ENCODE measurements around the gene USP49.
"Not testable (repeated sequence)": the region's sequence is repeated elsewhere in the genome, so short reads cannot be mapped to it uniquely, and the experiment has no call there.

USP49 gene

DNA sequence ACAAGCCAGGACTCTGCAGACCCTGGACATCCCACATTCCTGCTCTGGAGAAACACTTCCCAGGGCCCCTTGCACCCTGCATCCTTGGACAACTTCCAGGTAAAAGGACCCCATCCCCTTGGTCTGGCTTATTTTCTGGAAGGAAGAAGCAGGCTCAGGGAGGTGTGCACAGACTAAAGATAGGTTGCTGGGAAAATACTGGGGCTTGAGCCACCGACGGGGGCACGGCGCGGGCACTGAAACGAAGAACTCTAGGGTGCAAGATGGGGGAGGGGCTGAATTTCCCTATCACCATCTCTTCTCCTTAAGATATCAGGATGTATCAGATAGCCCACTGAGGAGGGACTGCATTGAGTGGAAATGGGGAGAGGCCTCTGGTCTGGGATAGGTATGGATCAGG is 116.3 kb downstream of the USP49 start:
- no peak for DNase-seq

DNA sequence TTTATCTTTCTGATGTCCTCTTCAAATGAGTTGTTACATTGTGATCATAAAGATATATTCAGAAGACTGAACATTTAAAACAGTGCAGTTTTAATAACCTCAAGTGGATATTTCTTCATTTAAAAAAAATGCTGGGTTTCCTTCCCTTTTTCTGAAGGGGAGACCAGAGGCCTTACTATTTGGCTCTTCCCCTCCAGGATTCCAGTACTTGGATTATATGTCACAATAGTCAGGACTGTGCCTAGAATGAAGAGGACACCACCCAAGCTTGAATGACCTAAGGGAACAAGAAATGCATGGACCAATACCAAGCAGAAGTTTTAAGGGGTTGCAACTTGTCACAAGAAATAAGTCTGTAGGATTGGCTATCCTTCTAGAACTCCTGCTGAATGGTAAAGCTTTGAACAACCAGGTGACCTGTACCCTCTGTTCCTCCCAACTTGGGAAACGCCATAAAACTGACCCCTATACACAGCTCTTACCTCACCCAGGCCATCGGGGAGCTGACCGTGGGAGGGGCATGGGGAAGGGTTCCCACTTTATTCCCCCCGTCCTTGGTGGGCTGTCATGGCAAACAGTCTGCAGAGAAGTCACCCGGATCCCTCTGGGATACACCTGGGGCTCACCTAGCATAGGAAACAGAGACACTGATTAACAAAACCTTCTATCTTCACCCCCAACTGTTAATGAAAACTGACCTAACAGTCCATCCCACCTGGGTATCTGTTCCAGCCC is 117.5 kb downstream of the USP49 start:
- no peak for DNase-seq

DNA sequence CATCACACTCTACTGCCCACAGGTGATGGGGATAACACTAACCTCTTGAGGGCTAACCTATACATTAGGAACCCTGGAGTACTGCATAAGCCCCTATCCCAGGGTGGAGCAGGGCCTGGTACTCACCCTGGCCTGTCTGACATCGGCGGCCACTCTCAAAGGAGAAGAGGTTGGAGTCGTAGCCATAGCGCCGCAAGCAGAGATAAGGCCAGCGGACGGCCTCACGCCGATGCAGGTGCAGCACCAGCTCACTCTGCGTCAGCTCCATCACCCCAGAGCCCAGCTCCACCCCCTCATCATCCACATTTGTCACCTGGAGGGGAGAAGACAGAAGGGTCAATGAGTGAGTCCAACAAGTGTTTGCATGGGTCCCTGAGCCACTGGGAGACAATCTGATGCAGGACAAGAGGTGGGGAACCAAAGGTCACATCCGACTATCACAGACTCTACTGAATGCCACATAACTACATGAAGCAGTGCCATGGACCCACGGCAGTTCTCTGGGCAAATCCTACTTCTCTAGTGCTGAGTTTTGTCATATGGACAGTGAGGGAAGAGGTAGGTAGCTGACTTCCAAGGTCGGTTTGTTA is 119.8 kb downstream of the USP49 start:
- DNase-seq: no peak

DNA sequence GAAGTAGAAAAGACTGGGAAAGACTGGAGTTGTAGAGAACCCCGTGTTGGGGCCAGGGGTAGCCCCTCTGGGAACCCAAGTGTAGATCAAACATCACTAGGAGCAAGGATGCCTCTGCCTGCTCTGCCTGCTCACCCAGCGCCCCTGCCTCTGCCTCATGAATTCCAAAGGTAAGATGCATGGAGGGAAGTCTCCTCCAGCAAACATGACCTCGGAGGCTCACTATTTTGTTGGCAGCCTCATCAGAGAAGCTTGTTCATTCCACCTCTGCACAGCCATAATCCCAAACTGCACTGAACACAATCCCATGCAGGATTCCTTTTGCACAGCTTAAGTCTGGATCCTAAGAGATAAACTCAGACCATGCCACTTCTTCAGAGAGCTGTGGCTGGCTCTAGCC is 120.3 kb downstream of the USP49 start:
- no peak for DNase-seq

DNA sequence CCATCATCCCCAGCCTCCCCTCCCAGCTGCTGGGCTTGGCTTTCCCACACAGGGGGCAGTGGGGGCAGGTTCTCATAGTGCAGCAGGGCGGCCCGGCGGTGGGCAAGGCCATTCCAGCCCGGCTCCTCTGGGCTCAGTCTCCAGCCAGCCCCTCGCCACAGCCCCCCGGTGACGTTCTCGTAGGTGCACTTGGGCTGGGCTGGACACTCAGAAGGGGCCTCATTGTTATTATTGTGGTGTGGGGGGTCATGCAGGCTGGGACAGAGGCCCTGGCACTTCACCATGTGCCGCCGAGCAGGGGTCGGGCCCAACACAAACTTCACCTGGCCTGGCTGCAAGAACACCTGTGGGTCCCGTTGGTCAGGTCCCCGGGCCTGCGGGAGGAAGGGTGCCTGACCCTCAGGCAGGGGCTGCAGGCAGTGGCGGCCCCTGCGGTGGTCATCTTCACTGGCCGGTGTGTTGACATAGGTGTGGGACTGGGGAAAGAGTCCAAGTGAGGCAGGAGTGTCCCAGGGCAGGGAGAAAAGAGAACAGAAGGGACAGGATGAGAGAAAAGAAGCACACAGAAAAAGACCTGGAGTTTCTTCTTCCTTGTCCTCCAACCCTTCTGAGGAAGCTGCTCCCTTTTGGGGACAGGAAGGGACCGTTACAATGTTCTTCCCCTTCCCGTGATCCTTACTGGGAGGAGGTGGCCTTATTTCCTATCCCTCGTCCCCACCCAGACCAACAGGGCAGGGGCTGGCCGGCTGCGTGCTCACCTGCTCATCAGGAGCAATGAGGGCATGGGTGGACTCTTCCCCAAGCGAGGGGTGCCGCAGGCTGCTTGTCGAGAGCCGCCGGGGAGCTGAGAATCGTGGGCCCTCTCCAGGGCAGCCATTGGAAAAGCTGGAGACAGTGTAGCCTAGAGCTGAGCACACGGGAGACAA is 123.9 kb downstream of the USP49 start:
- DNase-seq: no peak

DNA sequence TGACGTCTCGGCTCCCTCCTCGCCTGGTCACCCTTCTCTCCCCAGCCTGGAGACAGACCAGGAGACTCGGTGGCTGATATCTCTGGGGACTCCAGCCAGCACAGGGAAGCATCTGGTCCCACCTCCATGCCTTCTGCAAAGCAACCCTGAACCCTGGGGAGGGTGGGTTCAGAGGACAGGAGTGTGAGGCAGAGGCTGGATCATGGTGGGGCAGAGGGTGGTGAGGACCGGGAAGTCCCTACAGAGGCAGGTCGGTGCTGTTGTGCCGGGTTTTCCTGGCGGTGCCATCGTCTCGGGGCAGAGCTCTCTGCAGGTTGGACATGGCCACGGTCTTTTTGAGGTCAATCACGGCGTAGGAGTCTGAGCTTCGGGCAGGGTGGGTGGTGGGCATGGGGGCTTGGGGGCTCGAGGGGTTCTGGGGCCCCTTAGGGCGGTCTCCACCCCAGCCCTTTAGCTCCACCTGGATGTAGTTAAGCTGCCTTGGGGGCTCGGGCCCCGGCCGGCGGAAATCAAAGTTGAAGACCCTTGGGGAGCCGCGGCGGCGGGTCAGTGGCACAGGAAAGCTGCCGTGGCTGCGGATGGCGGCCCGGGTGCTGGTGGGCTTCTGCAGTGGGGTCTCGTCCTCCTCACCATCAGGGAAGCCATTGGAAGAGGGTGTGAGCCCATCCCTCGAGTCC is 124.7 kb downstream of the USP49 start:
- DNase-seq: no peak

DNA sequence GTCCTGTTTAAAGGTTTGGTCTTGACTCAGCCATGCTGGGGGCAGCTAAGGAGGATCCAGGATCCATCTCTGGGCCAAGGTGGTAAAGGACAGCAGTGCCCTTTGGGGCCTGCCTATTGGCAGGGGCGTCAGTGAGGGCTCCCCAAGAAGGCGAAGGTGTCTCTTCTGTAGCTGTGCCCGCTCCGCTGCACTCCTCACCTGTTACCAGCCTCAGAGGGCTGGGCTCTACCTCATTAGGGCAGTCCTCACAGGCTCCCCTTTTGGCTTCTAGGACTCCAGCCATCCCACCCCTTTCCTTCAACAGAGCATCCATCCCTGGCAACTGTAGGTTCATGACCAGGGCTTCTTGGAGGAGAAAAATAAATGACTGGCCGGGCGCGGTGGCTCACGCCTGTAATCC is 125.8 kb downstream of the USP49 start:
- no peak for DNase-seq

DNA sequence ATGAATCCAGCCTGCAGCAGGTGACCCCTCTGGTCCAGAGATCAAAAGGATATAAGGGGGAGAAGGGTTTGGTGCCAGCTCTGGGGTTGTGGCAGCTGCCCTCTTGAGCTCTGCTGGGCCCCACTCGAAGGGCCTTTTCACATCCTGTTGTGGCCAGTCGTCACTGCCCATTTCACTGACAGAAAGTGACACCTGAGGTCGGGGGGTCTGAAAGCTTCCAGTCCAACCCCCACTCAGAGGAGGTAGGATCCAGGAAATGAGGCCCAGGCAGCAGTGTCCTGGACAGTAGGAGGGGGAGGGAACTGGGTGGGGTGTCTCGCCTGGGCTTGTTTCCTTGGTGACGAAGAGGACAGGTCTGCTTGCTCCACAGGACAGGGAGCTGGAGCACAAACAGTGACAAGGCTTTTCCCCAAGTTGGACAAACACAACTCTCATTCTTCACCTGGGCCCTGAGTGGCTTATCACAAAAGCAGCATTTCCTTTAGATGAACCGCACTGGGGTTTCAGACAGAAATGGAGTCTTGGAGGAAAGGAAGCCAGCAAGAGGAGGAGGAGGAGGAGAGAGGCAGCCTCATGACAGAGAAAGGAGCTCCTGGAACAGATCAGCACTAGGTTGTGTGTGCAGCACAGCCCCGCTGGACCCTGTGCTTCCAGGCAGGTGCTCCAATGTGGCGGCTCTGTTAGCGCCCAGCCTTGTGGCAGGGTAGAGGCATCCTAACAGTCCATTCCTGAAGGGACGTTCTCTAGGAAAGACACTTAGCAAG is 126.4 kb downstream of the USP49 start:
- no peak for DNase-seq

DNA sequence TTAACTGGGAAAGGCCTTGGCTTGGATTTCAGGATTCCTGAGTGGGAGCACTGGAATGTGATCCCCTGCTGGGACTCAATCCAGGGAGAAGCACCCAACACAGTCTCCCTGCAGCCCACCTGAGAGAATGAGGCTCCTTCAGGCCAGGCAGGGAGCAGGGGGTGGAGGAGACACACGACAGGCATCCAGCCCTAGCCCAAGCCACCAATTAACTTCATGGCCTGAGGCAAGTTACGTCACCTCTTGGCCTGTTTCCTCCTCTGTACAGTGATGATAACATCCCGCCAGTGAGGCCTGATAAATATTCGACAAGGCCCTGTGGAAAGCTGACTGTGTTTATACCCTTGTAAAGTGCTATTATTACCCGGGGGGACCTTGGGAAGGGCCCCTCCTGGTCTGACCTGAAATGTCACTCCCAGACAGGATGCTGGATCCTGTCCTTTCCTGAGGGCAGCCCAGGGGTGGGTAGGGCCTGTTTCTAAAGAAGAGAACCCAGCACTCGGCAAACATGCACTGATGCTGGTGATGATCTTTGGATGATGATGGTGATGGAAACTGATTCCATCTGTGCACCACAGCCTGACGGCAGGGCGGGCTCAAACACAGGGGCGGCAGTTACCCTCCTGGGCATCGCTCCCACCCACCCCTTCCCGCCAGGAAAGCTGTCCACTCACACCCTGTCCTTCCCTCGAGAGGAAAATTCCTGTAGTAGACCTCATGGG is 127.9 kb downstream of the USP49 start:
- DNase-seq: no peak

DNA sequence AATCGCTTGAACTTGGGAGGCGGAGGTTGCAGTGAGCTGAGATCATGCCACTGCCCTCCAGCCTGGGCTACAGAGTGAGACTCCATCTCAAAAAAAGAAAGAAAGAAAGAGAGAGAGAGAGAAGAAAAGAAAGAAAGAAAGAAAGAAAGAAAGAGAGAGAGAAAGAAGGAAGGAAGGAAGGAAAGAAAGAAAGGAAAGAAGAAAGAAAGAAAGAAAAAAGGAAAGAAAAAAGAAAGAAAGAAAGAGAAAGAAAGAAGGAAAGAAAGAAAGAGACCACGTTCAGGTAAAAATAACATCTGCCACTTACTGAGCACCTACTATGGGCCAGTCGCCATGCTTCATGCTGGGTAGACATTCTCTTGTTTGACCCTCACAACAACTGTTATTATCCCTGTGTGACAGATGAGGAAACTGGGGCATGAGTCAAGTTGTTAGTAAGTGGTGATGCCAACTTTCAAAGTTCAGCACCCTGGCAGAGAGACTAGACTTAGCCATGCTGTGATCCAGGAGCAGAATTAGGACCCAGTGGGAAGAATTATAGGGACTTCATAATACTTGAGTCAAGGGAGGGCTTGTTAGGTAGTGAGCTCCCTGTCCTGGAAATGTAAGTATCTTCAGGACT is 129.0 kb downstream of the USP49 start:
- not testable (repeated sequence) for DNase-seq

DNA sequence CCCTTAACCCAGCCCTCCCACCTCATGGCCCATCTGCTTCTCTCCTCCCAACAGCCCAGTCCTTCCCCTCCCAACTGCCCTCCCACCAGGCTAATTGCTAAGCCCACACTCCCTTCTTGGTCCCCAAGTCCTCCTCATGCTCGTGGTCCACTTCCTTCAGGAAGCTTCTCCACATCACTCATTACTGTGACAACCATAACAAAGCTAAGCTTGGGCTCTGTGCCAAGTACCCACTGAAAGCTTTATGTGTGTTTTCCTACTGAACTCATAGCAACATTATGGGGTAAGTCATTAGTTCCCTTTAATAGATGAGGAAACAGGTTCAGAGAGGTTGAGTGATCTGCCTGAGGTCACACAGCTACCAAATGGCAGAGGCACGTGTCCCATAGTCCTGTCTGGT is 131.7 kb downstream of the USP49 start:
- no peak for DNase-seq

DNA sequence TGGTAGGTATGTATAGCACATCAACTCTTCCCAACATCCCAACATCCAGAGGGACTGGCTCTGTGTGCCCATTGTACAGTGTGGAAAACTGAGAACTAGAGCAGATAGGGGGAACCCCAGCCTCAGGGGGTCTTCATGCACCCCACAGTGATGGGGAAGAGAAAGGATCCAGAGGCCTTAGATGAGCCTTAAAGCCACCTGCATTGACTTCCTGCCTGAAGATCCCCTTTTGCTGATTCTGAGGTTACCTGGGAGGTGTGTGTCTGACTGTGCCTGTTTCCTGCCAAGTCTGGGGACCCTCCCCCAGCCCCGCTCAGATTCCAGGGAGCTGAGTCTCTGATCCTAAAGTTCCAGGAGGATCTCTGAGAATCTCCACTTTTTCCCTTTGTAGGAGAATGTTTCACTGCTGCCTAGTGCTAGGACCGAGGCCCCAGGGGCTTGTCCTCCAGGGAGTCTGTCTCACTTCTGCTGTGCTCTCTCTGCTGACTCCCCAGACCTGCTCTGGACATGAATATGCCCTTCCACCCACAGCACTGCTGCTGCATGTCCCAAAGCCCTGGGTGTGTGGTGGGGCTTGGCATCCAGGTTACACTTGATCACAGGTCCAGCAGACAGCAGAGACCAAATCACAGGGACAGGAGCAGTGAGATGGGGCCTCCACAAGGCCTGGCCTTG is 135.1 kb downstream of the USP49 start:
- no peak for DNase-seq

DNA sequence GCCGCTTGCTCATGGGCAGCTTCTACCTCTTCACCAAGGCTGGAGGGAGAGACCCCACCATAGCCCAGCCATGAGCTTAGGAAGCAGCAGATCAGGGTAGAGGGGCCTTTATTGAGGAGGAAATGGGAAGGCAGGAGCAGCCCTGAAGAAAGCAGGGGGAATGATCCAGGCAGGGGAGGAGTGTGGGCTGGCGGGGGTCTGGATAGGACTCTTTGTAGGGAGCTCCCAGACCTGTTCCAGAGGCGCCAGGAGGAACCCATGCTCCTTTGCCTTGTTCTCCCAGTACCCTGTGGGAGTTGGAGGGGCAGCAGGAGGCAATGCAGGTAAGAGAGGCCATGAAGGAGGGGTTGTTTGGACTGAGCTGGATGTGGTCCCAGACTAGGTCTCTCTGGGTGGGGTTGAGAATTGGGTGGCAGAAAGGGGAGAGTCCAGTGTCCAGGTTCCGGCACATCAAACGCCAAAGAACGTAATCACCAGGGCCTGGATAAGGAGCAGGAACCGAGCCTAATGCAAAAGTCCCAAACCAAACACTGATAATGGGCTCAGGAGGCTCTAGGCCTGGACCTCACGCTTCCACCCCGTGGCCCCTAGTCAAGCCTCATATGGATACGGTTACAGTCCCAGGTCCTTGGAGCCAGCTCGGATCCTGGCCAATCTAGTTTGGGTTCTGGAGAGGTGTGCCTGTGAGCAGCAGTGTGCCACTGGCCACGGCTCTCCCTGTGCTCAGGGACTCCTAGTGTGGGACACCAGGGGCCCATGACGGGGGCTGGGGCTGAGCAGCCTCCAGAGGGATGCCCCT is 135.9 kb downstream of the USP49 start:
- no peak for DNase-seq

DNA sequence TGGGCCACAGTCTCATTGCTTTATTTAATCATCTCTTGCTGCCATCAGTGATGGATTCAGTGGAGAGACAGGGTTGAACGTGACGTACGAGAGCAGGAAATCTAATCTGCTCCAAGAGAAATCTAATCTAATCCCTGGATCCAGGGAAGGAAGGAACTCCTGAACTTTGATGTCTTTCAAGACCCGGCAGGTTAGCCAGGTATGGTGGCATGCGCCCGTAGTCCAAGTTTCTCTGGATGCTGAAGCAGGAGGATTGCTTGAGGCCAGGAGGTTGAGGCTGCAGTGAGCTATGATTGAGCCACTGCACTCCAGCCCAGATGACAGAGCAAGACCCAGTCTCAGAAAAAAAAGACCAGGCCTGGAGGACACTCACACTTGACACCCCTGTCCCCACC is 136.5 kb downstream of the USP49 start:
- no peak for DNase-seq

DNA sequence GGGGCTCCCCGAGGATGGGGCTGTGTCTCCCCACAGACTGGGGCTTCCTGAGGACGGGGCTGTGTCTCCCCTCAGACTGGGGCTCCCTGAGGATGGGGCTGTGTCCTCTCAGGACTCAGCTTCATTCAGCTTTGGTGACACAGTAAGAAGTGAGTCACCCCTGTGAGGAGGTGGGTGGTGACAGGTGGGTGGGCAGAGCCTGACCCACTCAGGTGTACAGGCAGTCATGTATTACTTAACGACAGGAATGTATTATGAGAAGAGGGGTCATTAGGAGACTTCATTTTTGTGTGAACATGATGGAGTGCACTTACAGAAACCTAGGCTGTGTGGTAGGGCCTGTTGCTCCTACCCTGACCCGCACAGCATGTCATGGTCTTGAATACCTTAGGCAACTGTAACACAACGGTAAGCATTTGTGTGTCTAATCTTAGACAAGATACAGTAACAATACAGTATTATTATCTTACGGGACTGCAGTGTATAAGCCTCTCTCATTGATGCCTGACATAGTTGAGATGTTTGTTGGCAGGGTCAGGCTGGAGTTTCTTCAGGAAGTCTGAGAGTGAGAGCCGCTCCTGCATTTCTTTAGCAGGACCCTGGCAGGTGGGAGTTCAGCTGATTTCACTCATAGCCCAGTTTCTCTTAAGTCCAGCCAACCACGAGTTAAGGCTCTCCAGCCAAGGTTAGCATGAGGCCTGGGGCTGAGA is 137.1 kb downstream of the USP49 start:
- no peak for DNase-seq

DNA sequence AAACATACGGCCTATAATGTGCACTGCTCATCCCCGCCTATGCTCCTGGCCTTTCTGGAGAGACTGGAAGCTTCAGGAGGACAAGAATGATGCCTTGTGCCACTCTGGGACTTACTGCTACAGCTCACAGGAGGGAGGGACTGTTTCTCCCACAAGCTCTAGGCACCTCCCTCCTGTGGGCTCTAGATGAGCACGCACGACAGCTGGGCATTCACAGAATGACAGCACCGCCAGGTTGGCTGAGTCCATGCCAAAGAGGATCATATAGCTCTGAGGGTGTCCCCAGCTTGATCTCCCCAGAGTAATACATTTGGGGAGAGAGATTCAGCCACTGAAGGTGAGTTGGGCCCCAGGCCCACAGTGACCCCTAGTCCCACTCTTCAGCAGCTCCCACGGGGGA is 137.9 kb downstream of the USP49 start:
- no peak for DNase-seq

DNA sequence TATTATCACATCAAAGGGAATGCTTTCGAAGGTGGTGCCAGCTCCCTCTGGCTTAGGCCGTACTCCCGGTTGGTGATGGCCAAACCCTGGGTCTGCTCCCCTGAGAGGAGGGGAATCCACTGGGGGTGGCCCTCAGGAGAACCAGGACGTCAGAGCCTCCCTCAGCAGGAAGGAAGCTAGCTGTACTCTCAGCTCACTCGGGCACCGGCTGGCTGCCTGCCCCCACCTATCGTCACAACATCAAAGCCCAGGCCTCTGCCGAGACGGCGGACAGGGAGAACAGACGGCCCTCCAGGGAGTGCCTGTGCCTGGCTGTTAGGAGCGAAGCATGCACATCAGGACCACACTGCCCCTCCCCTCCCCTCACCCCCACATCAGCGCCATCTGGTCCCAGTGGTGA is 138.8 kb downstream of the USP49 start:
- DNase-seq: no peak

DNA sequence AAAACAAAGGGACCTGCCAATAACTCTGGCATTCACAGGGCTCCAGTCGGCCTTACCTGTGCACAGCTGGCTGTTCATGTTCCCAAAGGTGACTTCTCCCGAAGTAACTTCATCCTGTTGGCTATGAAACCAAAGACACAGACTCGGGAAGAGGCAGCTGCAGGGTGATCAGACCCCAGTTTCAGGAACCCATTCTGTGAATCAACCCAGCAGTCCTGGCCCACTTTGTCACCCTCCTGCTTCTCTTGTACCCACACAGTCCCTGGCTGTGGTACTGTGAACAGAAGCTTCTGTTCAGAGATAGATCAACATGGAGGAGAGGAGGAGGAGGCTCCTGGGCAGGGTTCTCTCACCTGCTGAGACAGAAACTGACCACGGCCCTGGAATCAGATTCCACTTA is 139.3 kb downstream of the USP49 start:
- DNase-seq: no peak

DNA sequence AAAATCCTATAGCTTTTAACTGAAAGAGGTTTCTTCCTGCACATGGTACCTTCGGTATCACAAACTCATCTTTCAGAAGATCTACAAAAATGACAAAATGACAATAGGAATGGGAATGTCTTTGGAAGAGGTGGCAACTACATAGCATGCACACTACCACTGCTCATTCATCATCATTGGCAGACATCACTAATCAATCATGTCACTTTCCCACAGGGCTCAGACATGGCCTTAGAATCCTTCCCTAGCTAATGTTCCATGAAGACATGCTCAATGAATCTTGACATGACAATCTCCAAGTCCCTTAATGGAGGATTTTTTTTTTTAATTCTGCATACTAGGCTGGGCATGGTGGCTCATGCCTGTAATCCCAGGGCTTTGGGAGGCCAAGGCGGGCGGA is 144.8 kb downstream of the USP49 start:
- DNase-seq: no peak
